Activated naive CD4-positive, alpha-beta T cell treated with anti-CD3 and anti-CD28 coated beads for 36 hours (primary cell): ENCODE results near the gene FADS1. TPM values are rescaled to one million over a fixed set of nuclear protein-coding genes. Genes with fewer than 3 reads are reported as not detected.

Source experiments
- CTCF ChIA-PET: fragments of 350-600 bp; sonication (Branson Sonifier 250); formaldehyde crosslinking; loops from one replicate; lab custom pipeline; 2021; ENCODE audit warnings: antibody characterized with exemption; lab: Charles Lee
- DNase-seq: peaks from one replicate; pipeline ENCODE4 v3.0.0-alpha.2; 2020
- H3K27ac Mint-ChIP-seq: one replicate; pipeline ENCODE4 v1.8.0; 2021; ENCODE audit warnings: mild to moderate bottlenecking, mixed read lengths
- H3K27me3 Mint-ChIP-seq: one replicate; pipeline ENCODE4 v1.8.0; 2021; ENCODE audit warnings: low read depth, mixed read lengths
- H3K36me3 Mint-ChIP-seq: one replicate; pipeline ENCODE4 v1.8.0; 2021; ENCODE audit warnings: low read depth, mixed read lengths
- H3K4me1 Mint-ChIP-seq: one replicate; pipeline ENCODE4 v1.8.0; 2021; ENCODE audit warnings: low read depth, mixed read lengths
- H3K4me3 Mint-ChIP-seq: one replicate; pipeline ENCODE4 v1.8.0; 2021; ENCODE audit warnings: mild to moderate bottlenecking, moderate library complexity, mixed read lengths
- H3K9me3 Mint-ChIP-seq: one replicate; pipeline ENCODE4 v1.8.0; 2021; ENCODE audit warnings: mixed read lengths
- intact Hi-C: fragments of 100-400 bp; cut with micrococcal nuclease; formaldehyde crosslinking; loops from one replicate; pipeline ENCODE4 v1.15.1; 2023
- total RNA-seq, 2 experiments: library from RNA; stranded (reverse); gene quantifications; one replicate each; pipeline ENCODE4 v1.2.3, GENCODE V29; 2021

Gene FADS1
- total RNA-seq, 2 experiments from 2014 or later, result 12.1 to 12.8 TPM

GRCh38 chr11:61754534-61755482 lies 62.0 kb downstream of the FADS1 start:
- no peak overlapping the region for H3K4me3 Mint-ChIP-seq
- no peak overlapping the region for H3K27ac Mint-ChIP-seq
- CTCF ChIA-PET, result interaction anchor here (0.6 to 1.0 kb wide), 2 partner anchors 54 to 354 kb away, joined by 4 read pairs; no protein-coding TSS in a partner anchor
- peaks cover 21% of the 10 kb centered on the region for H3K27me3 Mint-ChIP-seq
- peaks cover 13% of the 10 kb centered on the region for H3K4me1 Mint-ChIP-seq
- no peak for DNase-seq
- intact Hi-C loops, result no loop called here
- no peaks in the 10 kb centered on the region for H3K9me3 Mint-ChIP-seq
- no peaks in the 10 kb centered on the region for H3K36me3 Mint-ChIP-seq

GRCh38 chr11:61753672-61754071 lies 63.1 kb downstream of the FADS1 start:
- H3K9me3 Mint-ChIP-seq, result no peaks in the 10 kb centered on the region
- no peaks in the 10 kb centered on the region for H3K36me3 Mint-ChIP-seq
- H3K27ac Mint-ChIP-seq, result no peak overlapping the region
- CTCF ChIA-PET, result interaction anchor here (1.0 kb wide), 1 partner anchor 355 kb away, joined by 4 read pairs; no protein-coding TSS in a partner anchor
- intact Hi-C loops, result loop anchor here (2.0 kb wide), 1 partner anchor 63 kb away; the partner anchor contains the start of gene FADS1
- peaks cover 29% of the 10 kb centered on the region for H3K27me3 Mint-ChIP-seq
- no peak overlapping the region for H3K4me3 Mint-ChIP-seq
- H3K4me1 Mint-ChIP-seq, result peaks cover 13% of the 10 kb centered on the region
- DNase-seq, result no peak

- no peaks in the 10 kb centered on the region for H3K9me3 Mint-ChIP-seq
- peaks cover 13% of the 10 kb centered on the region for H3K4me1 Mint-ChIP-seq
- peaks cover 29% of the 10 kb centered on the region for H3K27me3 Mint-ChIP-seq
- no peak overlapping the region for H3K27ac Mint-ChIP-seq
- no peaks in the 10 kb centered on the region for H3K36me3 Mint-ChIP-seq
- intact Hi-C loops, result loop anchor here (2.0 kb wide), 1 partner anchor 64 kb away; the partner anchor contains the start of gene FADS1
- no peak for DNase-seq
- CTCF ChIA-PET, result no interaction called here
- peak overlapping the region; percentile 16 for H3K4me3 Mint-ChIP-seq
Measured at GRCh38 chr11:61752925-61753521, 63.8 kb downstream of the FADS1 start.

GRCh38 chr11:61752117-61752924 lies 64.5 kb downstream of the FADS1 start, which contains the start of gene MYRF:
MYRF (plus strand) TSS chr11:61752636; CDS start chr11:61752745, 109 bp downstream.
- H3K27ac Mint-ChIP-seq, result no peak within 1 kb of the TSS
- CTCF ChIA-PET, result interaction anchor here (1.3 to 1.6 kb wide), 2 partner anchors 36 to 196 kb away, joined by 3 to 4 read pairs; no protein-coding TSS in a partner anchor

GRCh38 chr11:61751384-61751783 lies 65.4 kb downstream of the FADS1 start:
- Mint-ChIP-seq H3K4me3 (no peak overlapping the region), H3K9me3 (no peaks in the 10 kb centered on the region), H3K4me1 (peaks cover 10% of the 10 kb centered on the region), H3K27ac (no peak overlapping the region), H3K27me3 (peaks cover 29% of the 10 kb centered on the region), H3K36me3 (no peaks in the 10 kb centered on the region)
- intact Hi-C loops, result loop anchor here (1.0 kb wide), 1 partner anchor 25 kb away; no protein-coding TSS in a partner anchor
- CTCF ChIA-PET, result interaction anchor here (0.6 to 1.6 kb wide), 5 partner anchors 18 to 197 kb away, joined by 3 to 4 read pairs (median 3); no protein-coding TSS in a partner anchor
- DNase-seq, result no peak

More at GRCh38 chr11:61752117-61752924, 64.5 kb downstream of the FADS1 start, which contains the start of gene MYRF:
- DNase-seq, result peak; percentile 49
- Mint-ChIP-seq H3K9me3 (no peaks in the 10 kb centered on the region), H3K36me3 (no peaks in the 10 kb centered on the region), H3K4me1 (peaks cover 13% of the 10 kb centered on the region), H3K4me3 (peak within 1 kb of the TSS; percentile 29), H3K27me3 (peaks cover 29% of the 10 kb centered on the region)
- intact Hi-C loops, result loop anchor here (2.0 kb wide), 1 partner anchor 64 kb away; the partner anchor contains the start of gene FADS1

- DNase-seq, result no peak
- Mint-ChIP-seq H3K36me3 (no peaks in the 10 kb centered on the region), H3K27ac (no peak overlapping the region), H3K9me3 (no peaks in the 10 kb centered on the region), H3K27me3 (peaks cover 29% of the 10 kb centered on the region), H3K4me1 (peaks cover 7% of the 10 kb centered on the region), H3K4me3 (no peak overlapping the region)
- intact Hi-C loops, result loop anchor here (1.0 kb wide), 1 partner anchor 26 kb away; no protein-coding TSS in a partner anchor
- CTCF ChIA-PET, result interaction anchor here (0.6 to 1.6 kb wide), 5 partner anchors 17 to 197 kb away, joined by 3 to 4 read pairs (median 3); no protein-coding TSS in a partner anchor
Measured at GRCh38 chr11:61750631-61751273, 66.1 kb downstream of the FADS1 start.

Other genes starting within 250 kb of the FADS1 start
- gene SYT7, start 235.9 kb downstream of the FADS1 start, total RNA-seq, result not detected
- under 1 TPM; 0.02 to 0.07 TPM for gene DAGLA, start 136.6 kb downstream of the FADS1 start, total RNA-seq
- gene MYRF, start 64.4 kb downstream of the FADS1 start, total RNA-seq, result under 1 TPM; 0.27 to 0.48 TPM
- gene TMEM258, start 24.4 kb downstream of the FADS1 start, total RNA-seq, result 100 to 1,000 TPM; 166 to 167 TPM
- gene FEN1, start 24.1 kb downstream of the FADS1 start, total RNA-seq, result 10 to 100 TPM; 74.7 to 75.9 TPM
- 10 to 100 TPM; 32.1 to 34.1 TPM for gene FADS2, start 11.3 kb upstream of the FADS1 start, total RNA-seq
- 1 to 10 TPM; 4.2 to 4.3 TPM for gene FADS3, start 74.5 kb upstream of the FADS1 start, total RNA-seq
- gene RAB3IL1, start 100.6 kb upstream of the FADS1 start, total RNA-seq, result under 1 TPM; 0.52 to 0.74 TPM
- under 1 TPM; 0.45 to 0.49 TPM for gene BEST1, start 133.3 kb upstream of the FADS1 start, total RNA-seq
- 1,000 to 10,000 TPM; 1,302 to 1,352 TPM for gene FTH1, start 150.6 kb upstream of the FADS1 start, total RNA-seq